ENCODE data around the gene FAM174B. TPM values are rescaled to one million over a fixed set of nuclear protein-coding genes. Genes with fewer than 3 reads are reported as not detected.

FAM174B gene
- 10 to 100 TPM in 3 of 4 donors, 1 to 10 TPM in 1; 9.2 to 15.5 (median 13.3) TPM for total RNA-seq

GRCh38 chr15:92655178-92655995 lies at the start of gene FAM174B:
Gene FAM174B (minus strand): TSS chr15:92655775.
- Histone ChIP-seq H3K27ac (peak within 1 kb of the TSS; percentile 51 to 88 (median 76)), H3K4me3 (peak within 1 kb of the TSS; percentile 56 to 64), H3K4me1 (peaks cover 0 to 54% (median 23%) of the 10 kb centered on the region in 3 donors), H3K27me3 (no peaks in the 10 kb centered on the region), H3K36me3 (no peaks in the 10 kb centered on the region), H3K9me3 (no peaks in the 10 kb centered on the region)
- peak; percentile 70 for ATAC-seq
- 0 to 1% methylated on average over 1 to 14 of the region's 100 CpGs for WGBS, 2 donors (ENCODE audit: low coverage in 1 of 2)
- TF ChIP-seq CTCF (IDR thresholded peaks at IDR 0.05) (no peak), POLR2A (IDR thresholded peaks at IDR 0.05) (peak in 1 of 2 donors; percentile 52)

DNA sequence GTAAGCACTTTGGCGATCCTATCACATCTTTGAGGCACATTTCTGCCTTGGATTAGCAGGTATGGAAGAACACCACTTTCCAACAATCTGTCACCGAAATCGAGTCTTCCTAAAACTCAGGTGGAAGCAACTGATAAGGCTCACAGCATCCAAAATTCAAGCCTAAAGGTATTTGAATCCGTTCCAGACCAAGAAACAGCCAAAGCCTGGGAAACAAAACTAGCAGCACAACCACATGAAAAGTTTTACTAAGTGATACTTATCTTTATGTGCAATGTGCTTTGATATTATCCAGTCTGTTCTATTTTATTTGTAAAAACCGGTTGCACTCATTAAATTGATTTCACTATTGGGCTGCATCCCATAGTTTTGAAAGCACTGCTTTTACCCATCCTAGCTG lies 40.5 kb upstream of the FAM174B start:
- Histone ChIP-seq H3K27ac (no peak overlapping the region), H3K4me3 (no peak overlapping the region), H3K9me3 (no peaks in the 10 kb centered on the region), H3K27me3 (no peaks in the 10 kb centered on the region), H3K4me1 (no peaks in the 10 kb centered on the region), H3K36me3 (no peaks in the 10 kb centered on the region)
- ATAC-seq = no peak
- 58 to 75% methylated on average over 2 to 5 of the region's 5 CpGs for WGBS, 2 donors (ENCODE audit: low coverage in 1 of 2)
- TF ChIP-seq CTCF (IDR thresholded peaks at IDR 0.05) (no peak), POLR2A (IDR thresholded peaks at IDR 0.05) (no peak)

DNA sequence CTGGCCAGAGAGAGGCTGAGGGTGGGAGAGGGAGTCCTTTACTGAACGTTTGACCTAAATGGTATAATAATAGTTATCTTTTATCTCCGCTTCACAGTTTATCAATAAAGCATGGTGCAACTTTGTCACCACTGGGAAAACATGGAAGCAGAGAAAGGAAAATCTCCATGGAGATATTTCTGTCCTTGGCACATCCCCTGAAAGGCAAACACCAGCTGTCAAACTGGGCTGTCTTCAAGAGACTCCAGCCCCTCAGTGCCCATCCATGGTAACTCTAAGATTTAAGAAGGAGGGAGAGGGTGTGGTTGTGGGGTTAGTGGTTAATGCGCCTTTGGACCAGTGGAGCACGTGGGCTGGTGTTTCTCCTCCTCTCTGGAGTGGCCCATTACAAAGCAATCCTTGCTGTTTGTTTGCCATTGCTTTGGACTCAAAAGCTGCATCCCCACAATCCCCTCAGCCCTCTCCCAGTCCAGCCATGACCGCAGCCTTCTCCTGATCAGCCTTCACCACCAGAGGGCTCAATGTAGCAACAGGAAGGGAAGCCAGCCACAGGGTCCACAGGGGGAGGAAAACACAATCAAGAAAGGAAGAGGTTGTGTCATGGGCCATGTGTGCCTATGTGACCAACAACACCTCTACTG lies 38.2 kb upstream of the FAM174B start:
- H3K27ac ChIP-seq = no peak overlapping the region
- H3K4me3 ChIP-seq = no peak overlapping the region
- 74% methylated on average over 4 of the region's 5 CpGs; no CpG with 5 or more reads in 1 of the 2 donors for WGBS, 2 donors (ENCODE audit: low coverage in 1 of 2)
- no peaks in the 10 kb centered on the region for H3K27me3 ChIP-seq
- TF ChIP-seq POLR2AphosphoS5 (IDR thresholded peaks at IDR 0.05) (no peak), POLR2A (IDR thresholded peaks at IDR 0.05) (no peak), CTCF (IDR thresholded peaks at IDR 0.05) (peak in 2 of 4 experiments; percentile 11 to 30)
- H3K4me1 ChIP-seq = no peaks in the 10 kb centered on the region
- no peak for ATAC-seq
- no peaks in the 10 kb centered on the region for H3K36me3 ChIP-seq
- peaks cover 0 to 3% (median 0%) of the 10 kb centered on the region in 3 donors for H3K9me3 ChIP-seq

GRCh38 chr15:92690395-92690794 lies 34.8 kb upstream of the FAM174B start:
- Histone ChIP-seq H3K4me3 (no peak overlapping the region), H3K4me1 (no peaks in the 10 kb centered on the region), H3K9me3 (peaks cover 0 to 12% (median 0%) of the 10 kb centered on the region in 3 donors), H3K27me3 (no peaks in the 10 kb centered on the region), H3K27ac (no peak overlapping the region), H3K36me3 (no peaks in the 10 kb centered on the region)
- TF ChIP-seq POLR2A (IDR thresholded peaks at IDR 0.05) (no peak), EP300 (IDR thresholded peaks at IDR 0.05) (no peak), CTCF (IDR thresholded peaks at IDR 0.05) (no peak), POLR2AphosphoS5 (IDR thresholded peaks at IDR 0.05) (no peak)
- 55 to 62% methylated on average over 2 to 3 of the region's 3 CpGs for WGBS, 2 donors (ENCODE audit: low coverage in 1 of 2)
- ATAC-seq = no peak
